B cell (primary cell): ENCODE measurements around the gene SFXN4. TPM values are rescaled to one million over a fixed set of nuclear protein-coding genes. Genes with fewer than 3 reads are reported as not detected.
"Not testable (repeated sequence)": the region's sequence is repeated elsewhere in the genome, so short reads cannot be mapped to it uniquely, and the experiment has no call there.

ENCODE experiments used
- ATAC-seq: fragments of 200-7000 bp; cut with Tn5 transposase; one replicate; pipeline ENCODE4 v1.10.0; 2021; ENCODE audit warnings: low read depth, mild to moderate bottlenecking, moderate number of reproducible peaks, moderate library complexity
- CTCF ChIA-PET: fragments of 350-600 bp; sonication (Branson Sonifier 250); formaldehyde crosslinking; loops from one replicate; lab custom pipeline; 2021; ENCODE audit warnings: antibody characterized with exemption, inconsistent platforms; lab: Charles Lee
- POLR2A ChIA-PET: fragments of 350-600 bp; sonication (Branson Sonifier 250); formaldehyde crosslinking; loops from one replicate; lab custom pipeline; 2021; ENCODE audit warnings: antibody characterized with exemption; lab: Charles Lee
- DNase-seq: peaks from one replicate; pipeline ENCODE4 v3.0.0; 2013
- H2AFZ ChIP-seq: 2 replicates; pipeline ENCODE4 v1.6.1; 2012; ENCODE audit warnings: mild to moderate bottlenecking, low read depth, low read length; ENCODE audit not compliant: insufficient read depth, poor library complexity, severe bottlenecking
- H3K27ac ChIP-seq, 2 donors: 1 replicate in 1 of 2; 2 replicates in 1 of 2; pipeline ENCODE4 v1.5.1; 2012 to 2013; ENCODE audit warnings: low read length in 2 of 2, mild to moderate bottlenecking in 2 of 2, moderate library complexity in 1 of 2
- H3K27me3 ChIP-seq, 4 experiments: fragments of 200-600 bp in 1 of 4; sonication (generic) in 1 of 4; replicated peaks in 1 of 4; 1 replicate in 2 of 4; 2 replicates in 2 of 4; pipeline versions ENCODE4 v1.6.1 to v1.7.0; 2013 to 2016; ENCODE audit warnings: low read length in 3 of 4, mild to moderate bottlenecking in 2 of 4, mixed read lengths in 1 of 4, moderate library complexity in 1 of 4; ENCODE audit not compliant: insufficient read depth in 4 of 4, control insufficient read depth in 3 of 4; ENCODE audit errors: control extremely low read depth in 1 of 4
- H3K36me3 ChIP-seq, 2 experiments: replicated peaks in 1 of 2; 1 replicate in 1 of 2; 2 replicates in 1 of 2; pipeline versions ENCODE4 v1.6.1 to v1.7.1; 2013; ENCODE audit warnings: low read length in 1 of 2; ENCODE audit not compliant: insufficient read depth in 2 of 2, control insufficient read depth in 1 of 2; ENCODE audit errors: control extremely low read depth in 1 of 2, extremely low read depth in 1 of 2
- H3K4me1 ChIP-seq, 2 donors: fragments of 200-600 bp in 1 of 2; sonication (generic) in 1 of 2; 1 replicate in 1 of 2; 2 replicates in 1 of 2; pipeline versions ENCODE4 v1.5.1 to v1.6.1; 2013 to 2017; ENCODE audit warnings: low read length in 2 of 2; ENCODE audit not compliant: control insufficient read depth in 2 of 2, insufficient read depth in 2 of 2
- H3K4me2 ChIP-seq: replicated peaks from 2 replicates; pipeline ENCODE3; 2012; ENCODE audit warnings: mild to moderate bottlenecking, low read depth, low read length; ENCODE audit not compliant: poor library complexity, severe bottlenecking
- H3K4me3 ChIP-seq, 5 experiments: fragments of 200-600 bp in 1 of 5; sonication (generic) in 1 of 5; 1 replicate in 3 of 5; 2 replicates in 2 of 5; pipeline versions ENCODE4 v1.5.1 to v1.7.0; 2011 to 2016; ENCODE audit warnings: low read length in 4 of 5, mild to moderate bottlenecking in 4 of 5, low read depth in 2 of 5, control low read depth in 1 of 5, moderate library complexity in 1 of 5; ENCODE audit not compliant: insufficient read depth in 1 of 5; ENCODE audit errors: control extremely low read depth in 1 of 5, extremely low read depth in 1 of 5
- H3K79me2 ChIP-seq: fragments of 200-600 bp; sonication (generic); one replicate; pipeline ENCODE4 v1.6.0; 2016; ENCODE audit warnings: low read length; ENCODE audit not compliant: control insufficient read depth, insufficient read depth
- H3K9ac ChIP-seq: fragments of 200-600 bp; sonication (generic); 2 replicates; pipeline ENCODE4 v1.6.1; 2017; ENCODE audit warnings: mild to moderate bottlenecking, low read length, moderate library complexity
- H3K9me3 ChIP-seq, 3 donors: one replicate each; pipeline versions ENCODE4 v1.6.1 to v1.7.1; 2013; ENCODE audit warnings: low read length in 2 of 3; ENCODE audit not compliant: control insufficient read depth in 2 of 3, insufficient read depth in 1 of 3; ENCODE audit errors: control extremely low read depth in 1 of 3
- H4K20me1 ChIP-seq: 2 replicates; pipeline ENCODE4 v1.6.0; 2012; ENCODE audit warnings: mild to moderate bottlenecking, low read length; ENCODE audit not compliant: insufficient read depth, control insufficient read depth, poor library complexity, severe bottlenecking
- H3K27ac Mint-ChIP-seq: one replicate; pipeline ENCODE4 v1.8.0; 2021; ENCODE audit warnings: mixed read lengths
- H3K27me3 Mint-ChIP-seq: one replicate; pipeline ENCODE4 v1.8.0; 2021; ENCODE audit warnings: mixed read lengths
- H3K4me1 Mint-ChIP-seq: one replicate; pipeline ENCODE4 v1.8.0; 2021; ENCODE audit warnings: mixed read lengths
- H3K4me3 Mint-ChIP-seq: one replicate; pipeline ENCODE4 v1.8.0; 2021; ENCODE audit warnings: mixed read lengths
- H3K9me3 Mint-ChIP-seq: one replicate; pipeline ENCODE4 v1.8.0; 2022; ENCODE audit warnings: mixed read lengths; ENCODE audit not compliant: insufficient read depth
- EZH2 ChIP-seq: IDR thresholded peaks from 2 replicates; pipeline ENCODE4 v1.6.1; 2012; ENCODE audit warnings: borderline replicate concordance, low read depth, mild to moderate bottlenecking, moderate library complexity, low read length; ENCODE audit not compliant: insufficient read depth, poor library complexity, severe bottlenecking
- WGBS: methylation state at CpG from one replicate; pipeline ENCODE4 v1.1.5; 2013; ENCODE audit warnings: missing lambda C conversion rate; ENCODE audit not compliant: insufficient coverage; 5-methylcytosine and 5-hydroxymethylcytosine counted together
- intact Hi-C: fragments of 100-400 bp; cut with micrococcal nuclease; formaldehyde crosslinking; loops from one replicate; pipeline ENCODE4 v1.10.0; 2022
- polyA plus RNA-seq: library from polyadenylated mRNA; depleted of rRNA; stranded (reverse); fragments of >200 nt; gene quantifications from 2 replicates; pipeline ENCODE4 v1.2.3, GENCODE V29; 2012
- total RNA-seq, 2 donors: library from RNA; stranded (reverse); fragments of 120-200 nt in 1 of 2; gene quantifications; 1 replicate in 1 of 2; 2 replicates in 1 of 2; pipeline versions ENCODE4 v1.2.3 to v1.2.4, GENCODE V29; 2013 to 2022
- TF ChIP-seq, protein P1 (sequence below): fragments of 200-600 bp; IDR thresholded peaks from one replicate; pipeline ENCODE4 v1.8.0; 2022; ENCODE audit warnings: antibody characterized with exemption, mild to moderate bottlenecking

The SFXN4 gene
- total and polyA plus RNA-seq, 2 donors (not counting 1 experiment from before 2014, with no cell fraction given): 9.8 to 15.4 TPM

DNA sequence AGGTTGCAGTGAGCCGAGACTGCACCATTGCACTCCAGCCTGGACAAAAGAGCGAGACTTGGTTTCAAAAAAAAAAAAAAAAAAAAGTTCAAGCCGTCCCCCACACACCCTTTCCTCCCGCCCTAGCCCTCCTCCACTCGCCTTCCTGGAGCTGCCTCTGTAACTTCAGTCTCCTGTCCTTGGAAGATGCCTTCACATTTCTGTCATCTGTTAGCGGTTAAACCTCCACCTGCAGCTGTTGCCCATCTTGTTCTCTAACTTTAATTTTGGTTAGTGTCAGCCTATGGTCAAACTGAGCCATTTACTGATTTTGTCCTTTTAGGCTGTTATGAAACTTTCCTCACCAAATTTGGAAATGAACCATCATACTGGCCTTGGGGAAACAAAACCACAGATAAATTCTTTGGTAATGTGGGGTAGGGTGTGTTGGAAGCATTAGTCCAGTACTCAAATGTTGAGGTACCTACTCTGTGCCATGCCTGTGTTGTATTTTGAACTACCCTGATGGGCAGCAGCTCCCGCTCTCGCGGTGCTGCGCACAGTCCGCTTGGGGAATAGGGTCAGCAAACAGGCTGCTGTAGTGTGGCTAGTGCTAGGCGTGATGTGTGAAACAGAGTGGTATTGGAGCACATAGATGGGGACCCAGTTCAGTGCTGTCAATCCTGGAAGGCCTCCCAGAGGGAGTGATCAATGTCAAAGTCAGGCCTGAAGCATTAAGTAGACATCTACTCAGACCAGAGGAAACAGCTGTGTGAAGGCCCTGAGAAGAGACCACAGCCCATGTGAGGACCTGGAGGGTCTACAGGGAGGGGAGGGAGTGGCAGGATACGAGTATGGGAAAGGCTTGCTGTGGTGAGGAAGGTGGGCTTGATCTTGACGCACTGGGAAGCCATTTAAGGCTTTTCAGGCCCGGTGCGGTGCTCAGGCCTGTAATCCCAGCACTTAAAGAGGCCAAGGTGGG is 26.9 kb downstream of the SFXN4 start:
- no peak for ATAC-seq
- no peak overlapping the region for H3K9ac ChIP-seq
- no peaks in the 10 kb centered on the region for H3K4me1 ChIP-seq
- no peak overlapping the region for H3K27ac ChIP-seq
- peaks cover 4% of the 10 kb centered on the region for H3K4me1 Mint-ChIP-seq
- no peaks in the 10 kb centered on the region for H3K9me3 Mint-ChIP-seq
- intact Hi-C loops: loop anchor here (2.0 kb wide), 1 partner anchor 404 kb away; the partner anchor contains the start of gene RGS10
- no peak overlapping the region for H3K4me3 Mint-ChIP-seq
- H3K4me3 ChIP-seq: no peak overlapping the region
- no peaks in the 10 kb centered on the region for H3K79me2 ChIP-seq
- DNase-seq: no peak
- WGBS: 97% methylated on average over 15 of the region's 16 CpGs
- peaks cover 0 to 2% of the 10 kb centered on the region in 2 experiments for H3K36me3 ChIP-seq
- H3K27me3 ChIP-seq: no peaks in the 10 kb centered on the region
- H3K27ac Mint-ChIP-seq: no peak overlapping the region
- H3K9me3 ChIP-seq: no peaks in the 10 kb centered on the region
- no peak overlapping the region for H3K4me2 ChIP-seq
- TF ChIP-seq EZH2: no peak
- TF ChIP-seq, protein P1, sequence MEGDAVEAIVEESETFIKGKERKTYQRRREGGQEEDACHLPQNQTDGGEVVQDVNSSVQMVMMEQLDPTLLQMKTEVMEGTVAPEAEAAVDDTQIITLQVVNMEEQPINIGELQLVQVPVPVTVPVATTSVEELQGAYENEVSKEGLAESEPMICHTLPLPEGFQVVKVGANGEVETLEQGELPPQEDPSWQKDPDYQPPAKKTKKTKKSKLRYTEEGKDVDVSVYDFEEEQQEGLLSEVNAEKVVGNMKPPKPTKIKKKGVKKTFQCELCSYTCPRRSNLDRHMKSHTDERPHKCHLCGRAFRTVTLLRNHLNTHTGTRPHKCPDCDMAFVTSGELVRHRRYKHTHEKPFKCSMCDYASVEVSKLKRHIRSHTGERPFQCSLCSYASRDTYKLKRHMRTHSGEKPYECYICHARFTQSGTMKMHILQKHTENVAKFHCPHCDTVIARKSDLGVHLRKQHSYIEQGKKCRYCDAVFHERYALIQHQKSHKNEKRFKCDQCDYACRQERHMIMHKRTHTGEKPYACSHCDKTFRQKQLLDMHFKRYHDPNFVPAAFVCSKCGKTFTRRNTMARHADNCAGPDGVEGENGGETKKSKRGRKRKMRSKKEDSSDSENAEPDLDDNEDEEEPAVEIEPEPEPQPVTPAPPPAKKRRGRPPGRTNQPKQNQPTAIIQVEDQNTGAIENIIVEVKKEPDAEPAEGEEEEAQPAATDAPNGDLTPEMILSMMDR: no peak
- no peak overlapping the region for H2AFZ ChIP-seq
- H3K27me3 Mint-ChIP-seq: no peaks in the 10 kb centered on the region
- ChIA-PET CTCF (interaction anchor here (0.9 to 1.1 kb wide), 4 partner anchors 61 to 405 kb away, joined by 3 to 5 read pairs (median 4); partner anchors contain the start of gene RGS10), POLR2A (no interaction called here)
- H4K20me1 ChIP-seq: no peaks in the 10 kb centered on the region

DNA sequence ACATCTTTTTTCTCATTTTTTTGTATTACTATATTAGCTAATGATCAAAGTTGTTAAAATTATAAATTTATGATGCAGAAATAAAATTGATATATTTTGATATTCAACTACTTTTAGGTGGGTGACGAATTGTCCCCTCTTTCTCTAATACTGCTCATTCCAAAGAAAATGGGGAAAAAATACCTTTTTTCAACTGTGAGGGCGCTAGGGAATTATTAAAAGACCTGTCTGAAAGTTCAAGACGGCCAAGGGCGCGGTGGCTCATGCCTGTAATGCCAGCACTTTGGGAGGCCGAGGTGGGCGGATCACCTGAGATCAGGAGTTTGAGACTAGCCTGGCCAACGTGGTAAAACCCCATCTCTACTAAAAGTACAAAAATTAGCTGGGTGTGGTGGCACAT is 27.6 kb downstream of the SFXN4 start:
- POLR2A ChIA-PET, H3K4me3 ChIP-seq, H3K27me3 Mint-ChIP-seq: not testable (repeated sequence)

More for the DNA sequence above, 27.6 kb downstream of the SFXN4 start:
- ATAC-seq, H3K36me3 ChIP-seq, H3K4me1 ChIP-seq, H3K9me3 Mint-ChIP-seq, H3K9me3 ChIP-seq, H3K4me3 Mint-ChIP-seq, DNase-seq, H3K27ac Mint-ChIP-seq, H3K79me2 ChIP-seq, H3K27ac ChIP-seq, H3K27me3 ChIP-seq, H4K20me1 ChIP-seq, H3K9ac ChIP-seq, H3K4me2 ChIP-seq, H2AFZ ChIP-seq, H3K4me1 Mint-ChIP-seq: not testable (repeated sequence)
- CTCF ChIA-PET: interaction anchor here (0.9 kb wide), 1 partner anchor 405 kb away, joined by 3 read pairs; the partner anchor contains the start of gene RGS10
- intact Hi-C loops: loop anchor here (2.0 kb wide), 1 partner anchor 405 kb away; the partner anchor contains the start of gene RGS10
- 80% methylated on average over 2 of the region's 8 CpGs for WGBS
